ENCODE measurements around the gene FAR2.

DNA sequence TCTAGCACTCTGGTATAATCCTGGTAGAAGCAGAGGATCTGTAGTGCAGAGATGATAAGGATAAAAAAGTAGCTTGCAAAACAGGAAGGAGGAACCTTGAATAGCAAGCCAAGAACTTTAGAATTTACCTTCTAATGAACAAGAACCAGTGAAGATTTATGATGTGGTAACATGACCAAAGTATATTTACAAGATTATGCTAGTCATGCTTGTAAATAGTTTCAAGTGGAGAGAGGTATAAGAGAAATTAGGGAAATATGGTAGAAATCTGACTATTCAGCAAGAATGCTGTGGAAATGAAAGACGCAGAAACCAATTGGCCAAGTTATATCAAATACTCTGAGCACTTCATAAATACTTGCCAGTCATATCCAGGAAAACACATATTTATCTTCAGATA, 184.1 kb downstream of the FAR2 start:
- TF ChIP-seq, protein P1, sequence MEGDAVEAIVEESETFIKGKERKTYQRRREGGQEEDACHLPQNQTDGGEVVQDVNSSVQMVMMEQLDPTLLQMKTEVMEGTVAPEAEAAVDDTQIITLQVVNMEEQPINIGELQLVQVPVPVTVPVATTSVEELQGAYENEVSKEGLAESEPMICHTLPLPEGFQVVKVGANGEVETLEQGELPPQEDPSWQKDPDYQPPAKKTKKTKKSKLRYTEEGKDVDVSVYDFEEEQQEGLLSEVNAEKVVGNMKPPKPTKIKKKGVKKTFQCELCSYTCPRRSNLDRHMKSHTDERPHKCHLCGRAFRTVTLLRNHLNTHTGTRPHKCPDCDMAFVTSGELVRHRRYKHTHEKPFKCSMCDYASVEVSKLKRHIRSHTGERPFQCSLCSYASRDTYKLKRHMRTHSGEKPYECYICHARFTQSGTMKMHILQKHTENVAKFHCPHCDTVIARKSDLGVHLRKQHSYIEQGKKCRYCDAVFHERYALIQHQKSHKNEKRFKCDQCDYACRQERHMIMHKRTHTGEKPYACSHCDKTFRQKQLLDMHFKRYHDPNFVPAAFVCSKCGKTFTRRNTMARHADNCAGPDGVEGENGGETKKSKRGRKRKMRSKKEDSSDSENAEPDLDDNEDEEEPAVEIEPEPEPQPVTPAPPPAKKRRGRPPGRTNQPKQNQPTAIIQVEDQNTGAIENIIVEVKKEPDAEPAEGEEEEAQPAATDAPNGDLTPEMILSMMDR (IDR thresholded peaks at IDR 0.05; ENCODE audit: low read length) = no peak
- no peak for TF ChIP-seq EZH2 (IDR thresholded peaks at IDR 0.05; ENCODE audit: borderline replicate concordance, low read length)
